Spinal cord (tissue), 10 donors: ENCODE data around the gene ADGRF3. TPM values are rescaled to one million over a fixed set of nuclear protein-coding genes. Genes with fewer than 3 reads are reported as not detected.
"Not testable (repeated sequence)": the region's sequence is repeated elsewhere in the genome, so short reads cannot be mapped to it uniquely, and the experiment has no call there.

Experiments used
- DNase-seq, 6 donors: peaks; one replicate each; pipeline versions ENCODE4 v3.0.0 to v3.0.0-alpha.2; 2013 to 2015; ENCODE audit warnings: low spot score in 6 of 6, low read depth in 4 of 6
- H3K27ac ChIP-seq: one replicate; pipeline ENCODE4 v1.5.1; 2013; ENCODE audit warnings: low read depth, low read length, control low read depth
- H3K27me3 ChIP-seq: one replicate; pipeline ENCODE4 v1.6.1; 2013; ENCODE audit warnings: low read length; ENCODE audit not compliant: control insufficient read depth, insufficient read depth
- H3K36me3 ChIP-seq: one replicate; pipeline ENCODE4 v1.6.1; 2013; ENCODE audit warnings: low read length; ENCODE audit not compliant: control insufficient read depth, insufficient read depth
- H3K4me1 ChIP-seq: one replicate; pipeline ENCODE4 v1.6.1; 2013; ENCODE audit warnings: low read length; ENCODE audit not compliant: control insufficient read depth, insufficient read depth
- H3K4me3 ChIP-seq: one replicate; pipeline ENCODE4 v1.5.1; 2013; ENCODE audit warnings: low read depth, low read length, control low read depth
- H3K9me3 ChIP-seq: one replicate; pipeline ENCODE4 v1.6.1; 2013; ENCODE audit warnings: low read length; ENCODE audit not compliant: control insufficient read depth, insufficient read depth
- whole genome bisulfite sequencing: methylation state at CpG from one replicate; pipeline ENCODE4 v1.1.5; 2013; ENCODE audit warnings: missing lambda C conversion rate; ENCODE audit not compliant: insufficient coverage; 5-methylcytosine and 5-hydroxymethylcytosine counted together
- polyA plus RNA-seq, 2 donors: library from polyadenylated mRNA; unstranded; fragments of 120-200 nt; gene quantifications; one replicate each; pipeline ENCODE4 v1.2.1, GENCODE V29; 2013; ENCODE audit not compliant: insufficient read length in 2 of 2
- total RNA-seq, 2 donors: library from RNA; depleted of rRNA in 1 of 2; stranded (reverse); fragments of 120-200 nt in 1 of 2; fragments of >200 nt in 1 of 2; gene quantifications; one replicate each; pipeline versions ENCODE4 v1.2.3 to v1.2.4, GENCODE V29; 2013 to 2014
- donor health status: healthy.

The ADGRF3 gene
- total and polyA plus RNA-seq, 4 donors: 0.10 to 0.72 (median 0.35) TPM

- H3K9me3 ChIP-seq: no peaks in the 10 kb centered on the region
- no peaks in the 10 kb centered on the region for H3K27me3 ChIP-seq
- 67% methylated on average over 1 of the region's 3 CpGs for WGBS
- peak in 1 of 6 donors; percentile 5 for DNase-seq
- no peak overlapping the region for H3K27ac ChIP-seq
- H3K36me3 ChIP-seq: no peaks in the 10 kb centered on the region
- H3K4me3 ChIP-seq: no peak overlapping the region
- no peaks in the 10 kb centered on the region for H3K4me1 ChIP-seq
Observed at GRCh38 chr2:26324903-26325302, 21.7 kb downstream of the ADGRF3 start.

- DNase-seq, H3K27me3 ChIP-seq, H3K27ac ChIP-seq, H3K36me3 ChIP-seq, H3K4me3 ChIP-seq, H3K4me1 ChIP-seq, H3K9me3 ChIP-seq: not testable (repeated sequence)
Observed at GRCh38 chr2:26324479-26324878, 22.1 kb downstream of the ADGRF3 start.

GRCh38 chr2:26318950-26319349 is 27.6 kb downstream of the ADGRF3 start:
- Histone ChIP-seq H3K27me3 (no peaks in the 10 kb centered on the region), H3K36me3 (no peaks in the 10 kb centered on the region), H3K9me3 (no peaks in the 10 kb centered on the region), H3K4me1 (no peaks in the 10 kb centered on the region), H3K4me3 (no peak overlapping the region), H3K27ac (no peak overlapping the region)
- DNase-seq: no peak
- 57% methylated on average over 6 of the region's 6 CpGs for WGBS

- WGBS: 76% methylated on average over 6 of the region's 8 CpGs
Observed at GRCh38 chr2:26317377-26318105, 29.0 kb downstream of the ADGRF3 start.

GRCh38 chr2:26316845-26317244 is 29.7 kb downstream of the ADGRF3 start:
- WGBS: 86% methylated on average over 5 of the region's 6 CpGs
- Histone ChIP-seq H3K36me3 (peaks cover under 1% of the 10 kb centered on the region), H3K4me1 (no peaks in the 10 kb centered on the region), H3K4me3 (no peak overlapping the region), H3K27ac (no peak overlapping the region), H3K9me3 (no peaks in the 10 kb centered on the region), H3K27me3 (no peaks in the 10 kb centered on the region)
- DNase-seq: no peak

More at GRCh38 chr2:26317377-26318105, 29.0 kb downstream of the ADGRF3 start:
- no peaks in the 10 kb centered on the region for H3K9me3 ChIP-seq
- no peak overlapping the region for H3K4me3 ChIP-seq
- DNase-seq: no peak
- no peaks in the 10 kb centered on the region for H3K36me3 ChIP-seq
- no peak overlapping the region for H3K27ac ChIP-seq
- H3K27me3 ChIP-seq: no peaks in the 10 kb centered on the region
- no peaks in the 10 kb centered on the region for H3K4me1 ChIP-seq

- no peaks in the 10 kb centered on the region for H3K4me1 ChIP-seq
- no peaks in the 10 kb centered on the region for H3K27me3 ChIP-seq
- peak in 1 of 6 donors; percentile 46 for DNase-seq
- no peak overlapping the region for H3K27ac ChIP-seq
- no CpG with 5 or more reads among the region's 2 CpGs for WGBS
- H3K9me3 ChIP-seq: no peaks in the 10 kb centered on the region
- H3K4me3 ChIP-seq: no peak overlapping the region
- peaks cover 7% of the 10 kb centered on the region for H3K36me3 ChIP-seq
Observed at GRCh38 chr2:26316041-26316440, 30.5 kb downstream of the ADGRF3 start.

GRCh38 chr2:26314243-26314642 is 32.3 kb downstream of the ADGRF3 start:
- no peak for DNase-seq
- Histone ChIP-seq H3K9me3 (no peaks in the 10 kb centered on the region), H3K4me3 (no peak overlapping the region), H3K36me3 (peaks cover 11% of the 10 kb centered on the region), H3K4me1 (no peaks in the 10 kb centered on the region), H3K27me3 (no peaks in the 10 kb centered on the region), H3K27ac (no peak overlapping the region)
- WGBS: 79% methylated on average over 6 of the region's 8 CpGs

- DNase-seq: no peak
- H3K27me3 ChIP-seq: no peaks in the 10 kb centered on the region
- peaks cover 11% of the 10 kb centered on the region for H3K36me3 ChIP-seq
- 87% methylated on average over 12 of the region's 12 CpGs for whole genome bisulfite sequencing
- H3K27ac ChIP-seq: no peak overlapping the region
- no peaks in the 10 kb centered on the region for H3K9me3 ChIP-seq
- no peak overlapping the region for H3K4me3 ChIP-seq
- H3K4me1 ChIP-seq: no peaks in the 10 kb centered on the region
Observed at GRCh38 chr2:26313446-26313845, 33.1 kb downstream of the ADGRF3 start.

- H3K27ac ChIP-seq: no peak overlapping the region
- no peaks in the 10 kb centered on the region for H3K4me1 ChIP-seq
- no peaks in the 10 kb centered on the region for H3K9me3 ChIP-seq
- no peak for DNase-seq
- peaks cover 11% of the 10 kb centered on the region for H3K36me3 ChIP-seq
- WGBS: 64% methylated on average over 5 of the region's 9 CpGs
- no peaks in the 10 kb centered on the region for H3K27me3 ChIP-seq
- H3K4me3 ChIP-seq: no peak overlapping the region
Observed at GRCh38 chr2:26312471-26312870, 34.1 kb downstream of the ADGRF3 start.

- H3K27ac ChIP-seq: no peak overlapping the region
- peaks cover 11% of the 10 kb centered on the region for H3K36me3 ChIP-seq
- no peaks in the 10 kb centered on the region for H3K4me1 ChIP-seq
- WGBS: 83% methylated on average over 8 of the region's 10 CpGs
- DNase-seq: no peak
- no peak overlapping the region for H3K4me3 ChIP-seq
- no peaks in the 10 kb centered on the region for H3K9me3 ChIP-seq
- no peaks in the 10 kb centered on the region for H3K27me3 ChIP-seq
Observed at GRCh38 chr2:26309921-26310320, 36.7 kb downstream of the ADGRF3 start.
